Cardiac ventricle fibroblast (primary cell): ENCODE measurements around the gene CDC34. TPM values are rescaled to one million over a fixed set of nuclear protein-coding genes. Genes with fewer than 3 reads are reported as not detected.

Experiments
- total RNA-seq: library from RNA; depleted of rRNA; stranded (reverse); fragments of >200 nt; gene quantifications from 2 replicates; pipeline ENCODE4 v1.2.3, GENCODE V29; 2015

CDC34 gene
- total RNA-seq: 55.1 and 58.4 TPM in 2 replicates

GRCh38 chr19:531753-532560 lies at the start of gene CDC34:
TSS of gene CDC34 (plus strand) at chr19:531760. CDS start at chr19:531932, 172 bp downstream.

GRCh38 chr19:496112-496665 lies 35.4 kb upstream of the CDC34 start, which contains the start of gene MADCAM1:
TSS of gene MADCAM1 (plus strand) at chr19:496486. CDS start at chr19:496500, 14 bp downstream.

GRCh38 chr19:507286-508203 lies 24.0 kb upstream of the CDC34 start, which contains the start of gene TPGS1:
TSS of gene TPGS1 (plus strand) at chr19:507497. CDS start at chr19:507507, 10 bp downstream.

GRCh38 chr19:543910-544608 lies 12.5 kb downstream of the CDC34 start, which contains the start of gene GZMM:
TSS of gene GZMM (plus strand) at chr19:544053. CDS start at chr19:544072, 19 bp downstream.

GRCh38 chr19:572140-572742 lies 40.7 kb downstream of the CDC34 start, which contains the start of gene BSG:
TSS of gene BSG (plus strand) at chr19:572596. CDS start at chr19:572635, 39 bp downstream.

GRCh38 chr19:589693-590395 lies 58.3 kb downstream of the CDC34 start, which contains the start of gene HCN2:
TSS of gene HCN2 (plus strand) at chr19:589881. CDS start at chr19:589946, 65 bp downstream.

Other genes starting within 250 kb of the CDC34 start
- 3.3 and 8.0 TPM in 2 replicates for gene PLPP2, start 240.4 kb upstream of the CDC34 start, total RNA-seq
- 13.6 and 17.0 TPM in 2 replicates for gene MIER2, start 187.0 kb upstream of the CDC34 start, total RNA-seq
- gene C2CD4C, start 122.6 kb upstream of the CDC34 start, total RNA-seq: not detected in 2 replicates
- gene SHC2, start 70.7 kb upstream of the CDC34 start, total RNA-seq: 3.1 TPM in 2 replicates
- gene MADCAM1, start 35.3 kb upstream of the CDC34 start, total RNA-seq: 0.10 TPM in 1 of 2 replicates, not detected in the other
- 60.8 and 64.0 TPM in 2 replicates for gene TPGS1, start 24.3 kb upstream of the CDC34 start, total RNA-seq
- not detected in 2 replicates for gene GZMM, start 12.3 kb downstream of the CDC34 start, total RNA-seq
- gene BSG, start 40.8 kb downstream of the CDC34 start, total RNA-seq: 746 and 828 TPM in 2 replicates
- 2.5 and 2.7 TPM in 2 replicates for gene HCN2, start 58.1 kb downstream of the CDC34 start, total RNA-seq
- 20.7 and 31.3 TPM in 2 replicates for gene POLRMT, start 101.8 kb downstream of the CDC34 start, total RNA-seq
- not detected in 2 replicates for gene FGF22, start 108.1 kb downstream of the CDC34 start, total RNA-seq
- gene RNF126, start 131.5 kb downstream of the CDC34 start, total RNA-seq: 29.8 and 30.6 TPM in 2 replicates
- gene FSTL3, start 144.6 kb downstream of the CDC34 start, total RNA-seq: 58.3 and 76.3 TPM in 2 replicates
- not detected in 2 replicates for gene PRSS57, start 163.7 kb downstream of the CDC34 start, total RNA-seq
- 46.4 and 55.6 TPM in 2 replicates for gene PALM, start 177.2 kb downstream of the CDC34 start, total RNA-seq
- not detected in 2 replicates for gene MISP, start 219.4 kb downstream of the CDC34 start, total RNA-seq